Renal pelvis (tissue), 4 donors: ENCODE results near the gene DRAM2. TPM values are rescaled to one million over a fixed set of nuclear protein-coding genes. Genes with fewer than 3 reads are reported as not detected.
"Not testable (repeated sequence)": the region's sequence is repeated elsewhere in the genome, so short reads cannot be mapped to it uniquely, and the experiment has no call there.

Source experiments
- DNase-seq: peaks from one replicate; pipeline ENCODE4 v3.0.0-alpha.2; 2013
- polyA plus RNA-seq, 3 donors: library from polyadenylated mRNA; unstranded; fragments of 120-200 nt; gene quantifications; one replicate each; pipeline ENCODE4 v1.2.1, GENCODE V29; 2013; ENCODE audit not compliant: insufficient read length in 3 of 3

The DRAM2 gene
- polyA plus RNA-seq, 3 donors: 68.0 to 73.5 (median 68.4) TPM

GRCh38 chr1:111145963-111146768 is 6.3 kb upstream of the DRAM2 start:
- no peak for DNase-seq

GRCh38 chr1:111145542-111145941 is 5.6 kb upstream of the DRAM2 start:
- no peak for DNase-seq

- no peak for DNase-seq
Observed at GRCh38 chr1:111142356-111142975, 2.6 kb upstream of the DRAM2 start.

- no peak for DNase-seq
Observed at GRCh38 chr1:111141245-111142220, 1.6 kb upstream of the DRAM2 start.

- peak; percentile 31 for DNase-seq
Observed at GRCh38 chr1:111140680-111140967, 731 bp upstream of the DRAM2 start.

- DNase-seq: peak; percentile 62
Observed at GRCh38 chr1:111139324-111139955, 453 bp downstream of the DRAM2 start.

- DNase-seq: no peak
Observed at GRCh38 chr1:111133866-111134265, 6.0 kb downstream of the DRAM2 start.

GRCh38 chr1:111131693-111132092 is 8.2 kb downstream of the DRAM2 start:
- no peak for DNase-seq

GRCh38 chr1:111129376-111129775 is 10.5 kb downstream of the DRAM2 start:
- no peak for DNase-seq

GRCh38 chr1:111127923-111128643 is 11.8 kb downstream of the DRAM2 start:
- no peak for DNase-seq

- DNase-seq: no peak
Observed at GRCh38 chr1:111126354-111126753, 13.5 kb downstream of the DRAM2 start.

- no peak for DNase-seq
Observed at GRCh38 chr1:111116496-111116895, 23.4 kb downstream of the DRAM2 start.

- DNase-seq: peak; percentile 17
Observed at GRCh38 chr1:111110197-111110899, 29.5 kb downstream of the DRAM2 start.

GRCh38 chr1:111104981-111105380 is 34.9 kb downstream of the DRAM2 start:
- DNase-seq: no peak

- no peak for DNase-seq
Observed at GRCh38 chr1:111101854-111102642, 37.8 kb downstream of the DRAM2 start.

GRCh38 chr1:111099289-111099688 is 40.6 kb downstream of the DRAM2 start:
- no peak for DNase-seq

GRCh38 chr1:111097356-111098099 is 42.4 kb downstream of the DRAM2 start:
- no peak for DNase-seq

- DNase-seq: not testable (repeated sequence)
Observed at GRCh38 chr1:111095421-111095820, 44.5 kb downstream of the DRAM2 start.

GRCh38 chr1:111089638-111090037 is 50.3 kb downstream of the DRAM2 start:
- DNase-seq: no peak
